ENCODE data around the gene SULF2.
"Not testable (repeated sequence)": the region's sequence is repeated elsewhere in the genome, so short reads cannot be mapped to it uniquely, and the experiment has no call there.

Gene SULF2

DNA sequence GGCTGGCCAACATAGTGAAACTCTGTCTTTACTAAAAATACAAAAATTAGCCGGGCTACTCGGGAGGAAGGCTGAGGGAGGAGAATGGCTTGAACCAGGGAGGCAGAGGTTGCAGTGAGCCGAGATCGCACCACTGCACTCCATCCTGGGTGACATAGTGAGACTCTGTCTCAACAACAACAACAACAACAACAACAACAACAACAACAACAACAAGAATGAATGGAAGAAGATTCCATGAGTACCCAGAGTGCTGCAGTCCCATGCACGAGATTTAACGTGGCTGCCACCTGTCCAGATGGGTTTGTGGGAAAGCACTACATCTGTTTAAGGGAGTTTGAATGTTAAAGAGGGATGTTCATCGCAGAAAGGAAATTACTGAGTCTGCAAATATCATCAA lies 19.7 kb upstream of the SULF2 start:
- not testable (repeated sequence) for DNase-seq (ENCODE audit: low spot score)

DNA sequence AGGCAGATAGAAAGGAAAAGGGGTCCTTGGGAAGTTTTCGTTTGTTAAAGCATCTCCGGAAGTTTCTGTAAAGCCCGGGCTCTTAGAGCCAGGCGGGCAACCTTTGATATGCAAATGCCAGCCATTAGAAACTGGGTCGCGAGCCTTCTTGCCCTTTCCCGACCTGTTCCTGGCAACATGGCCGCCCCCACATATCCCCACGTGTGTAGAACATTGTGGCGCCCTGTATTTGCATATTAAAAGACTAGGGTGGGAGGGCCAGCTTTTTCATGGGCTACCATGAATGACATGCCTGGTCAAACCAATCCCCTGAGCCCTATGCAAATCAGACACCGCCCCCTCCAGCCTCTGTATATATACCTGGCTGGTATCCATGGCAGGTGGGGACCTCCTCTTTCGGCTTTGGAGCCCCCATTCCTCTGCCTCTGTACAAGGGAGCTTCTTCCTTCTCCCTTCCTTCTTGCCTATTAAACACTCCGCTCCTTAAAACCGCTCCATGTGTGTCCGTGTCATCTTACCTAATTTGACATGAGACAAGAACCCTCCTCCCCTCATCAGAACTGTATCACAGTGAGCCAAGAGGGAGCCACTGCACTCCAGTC lies 19.0 kb upstream of the SULF2 start:
- DNase-seq (ENCODE audit: low spot score): not testable (repeated sequence)

DNA sequence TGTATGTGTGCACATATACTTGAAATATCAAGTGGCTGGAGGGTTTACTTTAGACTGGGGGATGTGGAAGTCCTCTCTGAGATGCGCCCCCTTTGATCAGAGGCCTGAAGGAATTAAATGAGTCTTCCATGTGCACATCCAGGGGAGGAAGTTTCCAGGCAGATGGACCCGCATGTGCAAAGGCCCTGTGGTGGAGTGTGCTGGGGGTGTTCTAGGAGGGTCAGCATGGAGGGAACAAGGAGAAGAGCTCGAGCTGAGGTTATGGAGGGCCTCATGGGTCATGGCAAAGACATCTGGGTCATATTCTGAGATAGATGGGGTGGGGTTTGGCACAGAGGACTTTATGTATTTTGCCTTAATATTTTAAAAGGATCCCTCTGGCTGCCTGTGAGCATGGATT lies 17.7 kb upstream of the SULF2 start:
- DNase-seq (ENCODE audit: low spot score): no peak

DNA sequence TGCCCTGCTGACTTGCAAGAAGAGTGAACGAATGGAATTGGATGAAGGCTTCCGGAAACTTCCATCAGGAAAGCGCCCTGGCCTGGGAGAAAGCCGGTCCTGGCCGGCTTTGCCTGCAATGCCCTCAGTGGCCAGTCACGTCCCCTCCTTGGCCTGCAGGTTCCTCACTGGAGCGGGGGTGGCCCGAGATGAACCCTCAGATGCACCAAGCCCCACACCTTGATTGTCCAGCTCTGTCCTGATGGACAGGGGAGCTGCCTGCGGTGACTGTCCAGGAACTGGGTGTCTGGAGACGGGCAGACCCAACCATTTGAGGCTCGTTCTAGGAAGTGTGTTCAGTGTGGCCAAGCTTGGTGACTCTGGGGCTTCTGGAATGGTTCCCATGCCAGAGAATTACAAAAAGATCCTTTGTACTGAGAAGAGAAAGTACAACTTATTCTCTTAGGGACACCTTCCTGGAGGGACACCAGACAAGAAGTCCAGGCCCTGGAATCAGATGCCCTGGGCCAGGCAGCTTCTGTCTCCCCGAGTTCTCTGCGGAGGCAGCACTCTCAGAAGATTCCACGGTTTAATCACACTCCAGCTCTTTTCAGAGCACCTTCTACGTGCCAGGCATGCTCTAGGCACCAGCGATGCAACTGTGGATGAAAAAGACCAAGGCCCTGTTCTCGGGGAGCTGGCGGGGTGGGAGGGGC lies 17.1 kb upstream of the SULF2 start:
- DNase-seq (ENCODE audit: low spot score): no peak

DNA sequence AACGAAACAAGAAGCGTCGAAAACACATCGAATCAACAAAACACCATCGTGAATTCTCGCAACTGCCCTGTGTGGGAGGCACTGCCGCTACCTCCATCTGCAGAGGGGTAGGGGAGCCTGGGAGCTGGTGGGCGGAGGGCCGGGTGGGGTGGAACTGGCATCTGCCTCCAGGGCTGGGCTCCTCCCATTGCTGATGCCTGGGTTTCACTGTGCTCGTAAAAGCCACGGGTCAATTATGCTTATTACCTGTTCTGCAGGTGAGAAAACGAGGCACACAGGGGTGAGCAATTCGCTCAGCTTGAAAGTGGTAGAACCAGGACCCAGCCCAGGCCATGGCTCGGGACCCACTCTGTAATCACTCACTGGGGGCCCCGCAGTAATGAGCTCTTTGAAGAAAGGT lies 16.5 kb upstream of the SULF2 start:
- DNase-seq (ENCODE audit: low spot score): no peak

DNA sequence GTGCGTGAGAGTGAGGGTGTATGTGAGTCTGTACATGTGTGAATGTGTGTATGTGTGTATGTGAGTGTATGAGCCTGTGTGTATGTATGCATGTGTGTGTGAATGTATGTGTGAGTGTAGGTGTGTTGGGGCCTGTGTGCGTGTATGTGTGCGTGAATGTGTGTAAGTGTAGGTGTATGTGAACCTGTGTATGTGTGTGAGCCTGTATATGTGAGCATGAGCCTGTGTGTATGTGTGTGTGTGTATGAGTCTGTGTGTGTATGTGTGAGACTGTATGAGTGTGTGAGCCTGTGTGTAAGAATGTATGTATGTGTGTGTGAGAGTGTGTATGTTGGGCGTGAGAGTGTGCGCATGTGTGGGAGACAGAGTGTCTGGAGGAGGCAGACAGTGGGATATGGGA lies 15.8 kb upstream of the SULF2 start:
- DNase-seq (ENCODE audit: low spot score): no peak

DNA sequence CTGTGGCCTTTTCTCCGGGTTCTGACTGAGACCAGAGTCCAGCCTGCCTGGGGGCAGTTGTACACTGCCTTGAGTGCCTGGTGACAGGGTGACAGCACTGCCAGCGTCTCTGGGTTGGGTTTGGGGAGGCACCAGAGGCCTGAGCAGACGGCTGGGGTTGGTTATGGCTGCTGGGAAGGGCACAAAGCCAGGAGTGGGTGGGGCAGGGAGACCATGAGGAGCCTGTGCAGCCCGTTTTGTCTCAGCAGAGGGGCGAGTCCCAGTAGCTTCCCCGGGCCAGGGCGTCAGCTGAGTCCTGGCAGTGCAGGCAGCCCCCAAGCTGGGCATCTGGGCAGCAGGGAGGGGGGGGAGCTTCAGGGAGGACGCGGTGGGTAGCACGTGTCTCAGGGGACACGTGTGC lies 15.3 kb upstream of the SULF2 start:
- no peak for DNase-seq (ENCODE audit: low spot score)

DNA sequence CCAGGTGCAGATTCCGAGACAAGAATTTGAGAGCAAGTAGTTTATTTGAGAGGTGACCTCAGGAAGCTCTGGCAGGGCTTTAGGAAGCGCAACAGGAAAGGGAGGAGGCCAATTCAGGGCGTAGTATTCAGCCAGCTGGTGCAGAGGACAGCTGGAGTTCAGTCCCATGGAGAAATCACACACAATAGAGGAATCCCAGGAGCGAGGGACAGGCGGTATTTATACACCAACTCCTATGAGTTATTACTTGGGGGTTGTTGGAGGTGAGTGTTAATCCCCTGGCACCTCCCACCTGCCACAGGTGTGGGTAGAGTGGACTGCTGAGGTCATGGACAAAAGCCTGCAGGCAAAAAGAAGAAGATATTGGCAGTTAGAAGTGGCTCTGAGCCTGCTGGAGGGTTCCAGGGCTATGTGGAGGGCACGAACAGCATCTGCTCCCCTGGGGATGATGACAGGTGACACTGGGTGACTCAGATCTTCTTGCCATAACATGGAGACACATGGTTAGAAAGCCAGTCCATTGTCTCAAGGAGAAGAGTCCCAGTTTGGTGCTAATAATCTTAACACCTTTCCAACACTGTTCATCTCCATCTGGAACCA lies 13.9 kb upstream of the SULF2 start:
- DNase-seq (ENCODE audit: low spot score): no peak

DNA sequence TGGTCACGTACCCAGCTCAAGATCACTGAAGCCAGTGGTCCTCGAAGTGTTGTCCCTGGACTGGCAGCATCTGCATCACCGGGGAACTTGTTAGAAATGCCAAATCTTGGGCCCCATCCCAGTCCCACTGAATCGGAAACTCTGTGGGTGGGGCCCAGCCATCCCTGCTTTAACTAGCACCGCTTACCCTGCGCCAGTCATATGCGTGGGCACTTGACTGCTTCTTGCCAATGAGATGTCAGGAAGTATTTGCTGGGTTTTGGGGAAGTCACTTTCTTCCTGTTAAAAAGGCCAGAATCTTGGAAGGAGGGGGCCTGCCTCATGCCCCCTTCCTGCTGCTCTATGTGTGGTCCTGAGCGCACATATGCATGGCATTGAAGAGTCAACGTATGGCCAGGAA lies 11.7 kb upstream of the SULF2 start:
- no peak for DNase-seq (ENCODE audit: low spot score)

DNA sequence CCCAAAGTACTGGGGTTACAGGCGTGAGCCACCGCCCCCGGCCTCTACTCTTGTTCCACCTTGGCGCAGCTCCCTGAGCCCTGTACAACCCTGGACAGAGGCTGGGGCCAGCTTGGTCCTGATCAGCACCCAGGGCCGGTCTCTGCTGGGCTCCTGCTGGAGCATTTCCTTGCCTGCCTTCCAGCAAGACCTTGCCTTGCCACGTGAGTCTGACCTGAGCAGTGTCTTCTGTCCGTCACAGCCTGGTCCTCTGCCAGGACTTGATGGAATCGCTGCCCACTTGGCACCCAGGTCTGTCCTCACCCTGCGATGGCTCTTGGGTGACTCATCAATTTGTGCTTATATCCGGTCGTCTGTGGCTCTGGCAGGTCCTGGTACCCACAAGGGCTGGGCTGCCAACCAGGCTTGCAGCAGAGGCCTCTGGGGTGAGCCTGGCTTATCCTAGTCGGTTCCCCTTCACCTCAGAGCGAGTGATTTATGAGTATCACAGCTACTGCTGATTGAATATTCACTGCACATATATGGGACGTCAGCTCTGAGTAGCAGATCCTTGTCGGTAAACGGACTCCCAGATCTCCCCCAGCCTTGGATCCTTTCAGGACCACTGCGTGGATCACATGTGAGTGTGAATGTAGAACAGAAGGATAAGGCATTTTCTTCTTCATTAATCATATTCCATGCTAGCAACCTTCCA lies 10.1 kb upstream of the SULF2 start:
- DNase-seq (ENCODE audit: low spot score): no peak

DNA sequence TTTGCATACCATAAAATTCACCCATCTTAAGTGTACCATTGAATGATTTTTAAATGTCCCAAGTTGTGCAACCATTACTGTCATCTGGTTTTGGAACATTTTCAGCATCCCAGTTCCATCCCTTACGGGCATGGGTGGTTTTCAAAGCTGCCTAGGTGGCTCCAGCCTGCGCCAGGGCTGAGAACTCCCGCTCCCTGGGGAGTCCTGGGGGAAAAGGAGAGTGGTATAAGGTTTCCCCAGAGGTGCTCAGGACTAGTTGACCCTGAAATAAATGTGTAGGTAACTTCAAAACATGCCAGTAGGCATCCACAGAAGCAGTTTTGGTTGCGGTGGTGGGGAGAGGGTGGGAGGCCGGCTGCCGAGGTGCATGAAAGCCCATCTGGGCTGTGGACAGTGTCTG lies 9.0 kb upstream of the SULF2 start:
- DNase-seq (ENCODE audit: low spot score): not testable (repeated sequence)

DNA sequence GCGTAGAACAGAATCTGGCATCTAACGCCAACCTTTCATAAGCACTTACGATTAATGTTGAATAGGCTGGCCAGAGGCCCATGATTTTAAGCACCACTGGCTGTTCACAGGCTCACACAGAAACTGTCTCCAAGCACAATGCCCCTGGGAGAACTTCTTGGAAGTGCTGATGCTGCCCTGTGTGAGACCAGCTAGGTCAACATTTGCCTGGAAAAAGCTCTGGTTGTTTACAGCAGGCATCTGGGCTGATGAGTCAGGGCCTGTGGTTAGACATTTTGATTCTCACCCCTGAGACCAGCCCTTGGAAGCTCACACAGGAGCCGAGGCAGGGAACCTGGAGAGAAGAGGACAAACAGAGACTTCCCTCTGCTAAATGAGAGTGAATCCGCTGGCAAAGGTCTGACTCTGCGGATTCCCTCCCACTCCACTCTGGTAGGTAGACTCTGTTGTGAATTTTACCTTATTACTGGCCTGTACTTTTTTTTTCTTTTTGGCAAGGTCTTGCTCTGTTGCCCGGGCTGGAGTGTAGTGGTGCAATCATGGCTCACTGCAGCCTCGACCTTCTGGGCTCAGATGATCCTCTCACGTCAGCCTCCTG lies 6.8 kb upstream of the SULF2 start:
- no peak for DNase-seq (ENCODE audit: low spot score)

DNA sequence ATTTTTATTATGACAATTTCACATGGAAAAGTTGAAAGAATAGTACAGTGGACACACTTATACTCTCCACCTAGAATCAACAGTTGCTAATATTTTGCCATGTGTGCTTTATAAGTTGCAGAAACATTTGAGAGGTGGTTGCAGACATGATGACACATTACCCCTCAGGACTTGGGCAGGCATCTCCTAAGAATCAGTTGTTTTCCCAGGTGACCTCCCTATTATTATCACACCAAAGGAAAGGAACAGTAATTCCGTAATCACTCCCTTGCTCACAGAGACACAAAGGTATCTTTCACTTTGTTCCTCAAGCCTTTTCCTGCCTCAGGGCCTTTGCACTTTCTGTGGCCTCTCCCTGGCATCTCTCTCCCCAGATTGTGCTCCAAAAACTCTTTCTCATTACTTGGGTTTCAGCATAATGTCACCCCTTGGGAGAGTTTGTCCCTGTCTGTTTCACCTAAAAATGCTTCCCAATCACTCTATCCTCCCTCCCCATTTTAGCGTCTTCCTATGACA lies 5.9 kb upstream of the SULF2 start:
- DNase-seq (ENCODE audit: low spot score): no peak

DNA sequence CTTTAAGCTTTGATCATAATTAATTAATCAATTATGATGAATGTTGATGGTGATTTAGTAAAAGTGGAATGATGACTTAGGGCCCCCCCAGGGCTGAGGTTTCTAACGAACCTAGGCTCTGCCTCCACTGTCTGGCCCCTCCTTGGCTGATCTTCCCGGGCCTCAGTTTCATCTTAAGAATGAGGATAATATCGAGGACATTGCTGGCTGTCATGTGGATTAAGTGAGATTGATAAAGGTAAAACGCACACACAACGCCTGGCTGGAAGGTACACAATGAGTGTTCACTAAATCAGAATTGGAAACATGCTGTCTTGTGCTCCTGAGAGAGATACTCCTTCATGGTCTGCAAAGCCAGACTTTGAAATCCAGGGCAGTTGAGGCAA lies 5.3 kb upstream of the SULF2 start:
- DNase-seq (ENCODE audit: low spot score): no peak

DNA sequence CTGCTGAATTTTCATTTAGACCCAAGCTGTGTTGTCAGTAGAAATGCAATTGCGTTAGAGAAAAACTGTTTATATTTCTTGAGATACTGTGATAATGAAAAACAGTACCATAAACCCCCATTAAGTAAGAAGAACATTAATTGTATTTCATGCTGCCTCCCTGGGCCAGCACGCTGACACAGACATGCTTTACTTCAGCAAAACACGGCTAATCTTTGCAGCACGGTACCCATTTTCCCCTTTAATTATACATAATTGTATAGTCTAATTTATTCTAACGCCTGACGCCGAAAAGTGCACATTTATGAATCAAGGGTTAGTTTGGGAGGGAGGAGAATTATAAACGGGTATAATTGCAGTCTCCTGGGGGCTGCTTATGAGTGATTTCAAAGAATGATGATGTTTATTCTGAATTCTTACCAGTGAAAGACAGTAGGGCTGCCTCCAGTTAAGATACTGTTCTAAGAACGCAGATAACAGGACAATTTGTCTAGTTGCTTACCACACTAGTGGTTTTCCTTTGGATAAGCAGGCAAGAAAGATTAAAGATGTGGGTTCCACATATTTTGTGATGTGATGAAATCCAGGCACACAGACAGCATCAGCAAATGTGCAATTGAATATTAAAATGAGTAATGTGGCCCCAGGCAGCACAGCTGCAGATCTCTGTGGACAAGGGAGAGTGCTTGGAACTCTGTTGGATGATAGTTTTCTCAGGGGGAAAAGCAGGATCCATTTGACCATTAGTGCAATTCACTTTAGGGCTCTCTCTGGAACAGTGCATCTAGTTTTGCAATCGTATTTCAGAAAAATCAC lies 4.7 kb upstream of the SULF2 start:
- no peak for DNase-seq (ENCODE audit: low spot score)

DNA sequence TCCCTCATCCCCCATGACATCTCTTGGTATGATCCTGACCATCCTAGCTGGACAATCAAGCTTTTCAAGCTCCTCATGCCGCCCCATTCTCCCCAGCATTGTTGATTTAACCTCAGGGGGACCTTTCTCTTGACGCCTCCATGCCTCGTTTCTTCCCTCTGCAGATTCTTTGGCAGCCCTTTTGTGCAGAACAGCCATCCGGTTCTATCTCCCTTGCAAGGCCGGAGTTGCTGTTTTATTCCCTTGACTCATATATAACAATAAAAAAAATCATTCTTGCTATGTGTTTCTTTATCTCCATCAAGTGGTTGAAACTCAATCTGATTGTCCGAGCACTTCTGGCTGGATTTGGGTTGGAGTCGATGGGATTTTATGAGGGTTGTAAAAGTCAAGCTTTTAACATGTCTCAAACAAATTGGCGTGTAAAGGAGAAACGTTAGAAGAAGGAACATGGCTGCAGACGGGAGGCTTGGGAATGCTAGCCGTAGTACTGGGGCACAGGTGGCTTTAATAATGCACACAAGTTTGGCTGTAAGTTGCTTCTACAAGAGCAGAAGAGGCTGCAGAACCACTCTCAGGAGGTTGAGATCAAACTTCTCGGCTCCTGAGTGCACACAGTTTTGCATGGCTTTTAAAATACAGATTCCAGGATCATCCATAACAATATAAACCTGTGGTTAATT lies 3.9 kb upstream of the SULF2 start:
- no peak for DNase-seq (ENCODE audit: low spot score)

DNA sequence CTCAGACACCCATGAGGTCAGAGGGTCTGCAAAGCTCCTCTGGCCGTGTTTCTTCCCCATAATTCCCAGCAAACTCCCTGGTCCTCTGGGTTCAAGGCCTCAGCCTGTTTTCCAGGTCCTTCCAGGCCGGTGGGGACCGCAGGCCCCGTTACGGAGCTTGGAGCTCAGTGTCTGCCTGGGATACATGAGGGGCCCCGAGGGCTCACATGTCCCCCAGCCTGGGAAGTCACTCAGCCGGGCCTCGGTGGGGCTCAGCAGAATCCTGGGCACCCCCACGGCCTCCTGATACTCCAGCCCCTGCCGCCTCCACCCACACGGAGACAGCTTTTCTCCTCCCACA lies 3.4 kb upstream of the SULF2 start:
- DNase-seq (ENCODE audit: low spot score): no peak

DNA sequence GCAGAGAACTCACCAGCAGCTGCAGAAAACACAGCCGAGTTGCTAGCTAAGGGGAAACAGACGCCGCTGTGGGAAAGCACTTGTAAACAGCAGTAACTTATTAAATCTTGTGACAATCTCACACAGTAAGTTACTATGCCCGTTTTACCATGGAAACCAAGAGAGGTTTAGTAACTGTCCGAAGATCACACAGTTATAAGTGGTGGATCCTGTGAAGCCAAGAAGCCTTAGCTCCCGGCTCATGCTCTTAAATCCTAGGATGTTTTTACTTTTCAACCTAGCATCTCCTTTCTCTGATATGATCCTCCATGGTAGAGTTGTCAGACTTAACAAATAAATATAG lies 1.5 kb upstream of the SULF2 start:
- DNase-seq (ENCODE audit: low spot score): no peak

DNA sequence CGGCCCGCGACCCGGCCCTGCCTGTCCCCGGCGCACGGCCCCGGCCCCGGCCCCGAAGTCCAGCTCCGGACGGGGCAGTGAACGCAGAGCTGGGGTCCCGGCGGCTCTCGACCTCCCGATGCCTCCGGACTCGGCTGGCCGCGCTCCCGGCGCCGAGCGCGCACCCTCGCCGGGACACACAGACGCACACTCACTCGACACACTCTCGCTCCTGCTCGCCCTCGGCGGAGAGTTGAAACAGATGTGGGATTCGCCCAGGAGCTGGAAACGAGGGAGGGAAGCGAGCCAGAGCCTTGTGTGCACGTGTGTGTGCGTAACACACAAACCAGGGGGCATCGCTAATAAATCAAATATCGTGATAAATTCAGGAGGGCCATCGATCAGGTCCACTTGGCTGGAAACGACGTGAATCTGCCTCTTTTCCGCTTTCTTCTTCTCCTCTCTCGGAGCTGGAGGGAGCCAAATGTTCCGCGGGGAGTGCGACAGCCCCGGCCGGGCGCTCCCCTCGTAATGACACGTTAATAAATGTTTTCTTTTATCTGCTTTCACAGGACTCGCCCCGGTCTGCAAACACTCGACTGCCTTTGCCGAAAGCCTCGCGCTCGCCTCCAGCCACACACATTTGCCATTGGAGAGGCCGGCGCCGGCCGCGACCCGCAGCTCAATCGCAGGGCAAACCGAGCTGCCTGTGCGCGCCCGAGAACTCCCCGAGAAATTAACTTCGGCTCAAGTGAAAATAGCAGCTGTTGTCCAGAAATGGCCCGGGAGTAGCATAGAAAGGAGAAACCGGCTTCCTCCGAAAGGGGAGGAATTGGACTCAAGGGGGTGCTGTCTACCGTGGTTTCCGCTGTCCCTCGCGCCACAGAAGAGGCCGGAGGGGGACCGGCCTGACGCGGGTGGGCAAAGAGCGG lies 828 bp upstream of the SULF2 start:
- DNase-seq (ENCODE audit: low spot score): no peak

DNA sequence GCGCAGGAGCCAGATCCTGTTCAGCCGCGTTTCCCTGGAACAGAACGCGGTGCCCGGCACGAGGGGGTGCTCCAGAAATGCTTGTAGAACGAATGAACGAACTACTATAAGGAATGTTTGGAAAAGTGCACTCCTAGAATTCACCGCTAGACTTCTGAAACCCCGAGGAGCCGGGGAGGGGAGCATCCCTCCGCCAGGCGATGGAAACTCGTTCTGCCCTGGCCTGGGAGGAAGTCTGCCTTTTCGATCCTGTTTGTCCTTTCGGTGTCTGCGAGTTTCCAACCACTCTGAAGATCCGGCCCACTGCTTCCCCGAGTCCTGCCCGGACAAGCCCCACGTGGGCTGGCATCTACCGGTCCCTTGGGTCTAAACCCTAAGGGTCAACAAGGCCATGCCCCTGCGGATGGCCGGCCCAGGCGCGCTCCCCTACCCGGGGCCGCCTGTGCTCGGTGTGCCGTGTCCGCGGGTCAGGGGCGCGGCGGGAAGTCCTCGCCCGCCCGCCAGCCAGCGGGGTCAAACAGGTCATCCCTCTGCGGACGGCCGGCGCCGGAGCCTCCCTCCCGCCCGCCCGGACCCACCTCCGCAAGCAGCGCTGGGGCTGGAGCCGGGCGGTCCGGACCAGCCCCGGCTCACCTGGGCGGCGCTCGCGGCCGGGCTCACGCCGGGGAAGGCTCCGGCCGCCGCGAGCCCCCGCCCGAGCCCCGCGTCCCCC lies 526 bp downstream of the SULF2 start:
- no peak for DNase-seq (ENCODE audit: low spot score)
